Panc1 (cell line): Measurements from ENCODE around the gene HYAL2. TPM values are rescaled to one million over a fixed set of nuclear protein-coding genes. Genes with fewer than 3 reads are reported as not detected.

ENCODE experiments used
- ATAC-seq: fragments of 200-7000 bp; cut with Tn5 transposase; 2 replicates; pipeline ENCODE4 v1.9.1; 2020; ENCODE audit warnings: mild to moderate bottlenecking, moderate library complexity
- BruUV-seq: library from RNA; stranded (reverse); fragments of 400-500 nt; replicated peaks from 2 replicates; lab custom pipeline; 2021; lab: Mats Ljungman, UMichigan
- CTCF ChIA-PET: fragments of 300-600 bp; sonication (Branson Sonifier 250); formaldehyde crosslinking; loops from one replicate; lab custom pipeline; 2022; ENCODE audit warnings: antibody characterized with exemption; lab: Charles Lee
- POLR2A ChIA-PET: fragments of 300-600 bp; sonication (Branson Sonifier 250); formaldehyde crosslinking; loops from one replicate; lab custom pipeline; 2022; ENCODE audit warnings: antibody characterized with exemption; lab: Charles Lee
- DNase-seq: peaks from one replicate; pipeline ENCODE4 v3.0.0-alpha.2; 2010; ENCODE audit warnings: low read depth, low spot score
- H3K27ac ChIP-seq: 2 replicates; pipeline ENCODE4 v1.5.1; 2011; ENCODE audit warnings: mild to moderate bottlenecking, low read length, inconsistent platforms
- H3K27me3 ChIP-seq: fragments of 200-500 bp; sonication (Bioruptor generic); 2 replicates; pipeline ENCODE4 v1.6.0; 2014; ENCODE audit warnings: low read length, inconsistent platforms; ENCODE audit not compliant: control insufficient read depth, insufficient read depth
- H3K36me3 ChIP-seq: fragments of 200-500 bp; sonication (Bioruptor generic); 2 replicates; pipeline ENCODE4 v1.5.1; 2014; ENCODE audit warnings: inconsistent platforms, mild to moderate bottlenecking, low read length, moderate library complexity; ENCODE audit not compliant: control insufficient read depth, insufficient read depth
- H3K4me1 ChIP-seq: 2 replicates; pipeline ENCODE4 v1.5.1; 2011; ENCODE audit warnings: inconsistent platforms, mild to moderate bottlenecking, low read length, moderate library complexity; ENCODE audit not compliant: control insufficient read depth, insufficient read depth
- H3K4me3 ChIP-seq, 2 experiments: 2 replicates each; pipeline ENCODE4 v1.5.1; 2011 to 2012; ENCODE audit warnings: low read depth in 2 of 2, low read length in 2 of 2, mild to moderate bottlenecking in 2 of 2, inconsistent platforms in 1 of 2, moderate library complexity in 1 of 2
- H3K9me3 ChIP-seq: fragments of 200-500 bp; sonication (Bioruptor generic); 2 replicates; pipeline ENCODE4 v1.5.1; 2014; ENCODE audit warnings: low read depth, mild to moderate bottlenecking, inconsistent platforms, low read length, moderate library complexity; ENCODE audit not compliant: control insufficient read depth, insufficient read depth
- CTCF ChIP-seq: fragments of 450-650 bp; IDR thresholded peaks from 2 replicates; pipeline ENCODE4 v1.5.1; 2017; ENCODE audit warnings: mild to moderate bottlenecking
- POLR2AphosphoS5 ChIP-seq: IDR thresholded peaks from 2 replicates; pipeline ENCODE4 v1.6.1; 2012; ENCODE audit warnings: mild to moderate bottlenecking, low read depth, low read length, moderate library complexity
- REST ChIP-seq, 2 experiments: IDR thresholded peaks; 2 replicates each; pipeline ENCODE4 v1.6.1; 2011 to 2012; ENCODE audit warnings: low read depth in 2 of 2, control low read depth in 1 of 2, low read length in 1 of 2, mild to moderate bottlenecking in 1 of 2, moderate library complexity in 1 of 2; ENCODE audit not compliant: insufficient read depth in 1 of 2
- SIN3A ChIP-seq: IDR thresholded peaks from 2 replicates; pipeline ENCODE4 v1.6.1; 2012; ENCODE audit warnings: low read depth, mild to moderate bottlenecking, low read length, moderate library complexity, borderline replicate concordance; ENCODE audit not compliant: insufficient read depth
- TCF7L2 ChIP-seq: IDR thresholded peaks from 2 replicates; pipeline ENCODE4 v1.6.1; 2011; ENCODE audit warnings: mild to moderate bottlenecking, low read depth, low read length, inconsistent platforms
- in situ Hi-C: cut with HindIII; loops from 2 replicates; pipeline ENCODE4 v1.10.0; 2016; ENCODE audit warnings: low sequenced_read_pairs, low pct_unique_long_range_greater_than_20kb
- intact Hi-C: fragments of 100-400 bp; cut with micrococcal nuclease; formaldehyde crosslinking; loops from one replicate; pipeline ENCODE4 v1.10.0; 2022; ENCODE audit not compliant: unreplicated experiment
- total RNA-seq: library from RNA; stranded (reverse); gene quantifications from one replicate; pipeline ENCODE4 v1.2.1, GENCODE V29; 2021; ENCODE audit not compliant: unreplicated experiment

The HYAL2 gene
- total RNA-seq, 1 experiment from 2014 or later = 41.5 TPM

DNA sequence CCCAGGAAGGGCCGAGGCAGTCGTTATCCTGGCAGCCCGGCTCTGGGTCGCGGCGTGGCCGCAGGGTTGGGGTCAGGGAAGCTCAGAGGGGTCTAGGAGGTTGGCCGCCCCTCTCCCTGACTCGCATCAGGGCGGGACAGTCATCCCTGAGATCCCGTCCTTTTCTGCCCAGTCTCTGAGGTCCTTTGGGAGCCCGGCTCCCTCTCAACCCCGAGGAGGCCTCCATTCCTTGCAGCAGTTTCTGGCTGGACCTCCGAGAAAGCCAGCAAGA lies 495 bp downstream of the HYAL2 start:
- H3K27ac ChIP-seq = peak overlapping the region; percentile 92

DNA sequence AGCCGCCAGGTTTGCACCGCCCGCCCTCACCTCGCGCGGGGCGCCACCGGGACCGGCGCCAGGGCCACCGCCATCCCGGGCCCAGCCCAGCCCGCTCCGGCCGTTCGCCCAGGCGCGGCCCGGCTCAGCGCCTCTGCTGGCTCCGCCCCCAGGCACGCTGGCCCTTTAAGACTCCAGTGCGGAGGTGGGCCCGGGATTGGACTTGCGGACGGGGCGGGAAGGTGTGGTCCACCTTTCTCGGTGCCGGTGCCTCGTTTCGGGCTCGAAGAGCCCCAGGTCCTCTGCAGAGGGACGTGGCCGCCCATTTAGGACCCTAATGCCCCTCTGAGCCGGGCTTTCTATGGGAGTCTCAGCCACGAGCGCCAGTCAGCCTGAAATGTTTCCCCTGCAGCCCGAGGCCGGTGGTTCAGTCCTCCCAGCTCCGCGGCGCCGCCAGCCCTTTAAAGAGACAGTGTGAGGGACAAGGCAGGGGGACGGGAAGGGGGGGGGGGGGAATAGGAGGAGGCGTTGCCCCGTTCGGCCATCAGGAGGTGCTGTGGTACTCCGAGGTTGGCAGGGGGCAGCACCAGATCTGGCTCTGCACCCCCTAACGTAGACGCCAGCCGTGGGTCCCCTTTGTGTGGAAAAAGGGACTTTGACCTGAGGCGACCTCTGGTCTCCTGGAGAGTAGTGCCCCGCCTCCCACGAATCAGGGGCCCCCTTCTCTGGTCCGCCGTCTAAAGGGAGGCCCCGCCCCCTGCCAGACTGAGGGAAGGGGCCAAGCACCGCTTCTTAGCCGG lies 1.0 kb downstream of the HYAL2 start:
- peaks cover 23% of the 10 kb centered on the region for H3K4me1 ChIP-seq
- no peaks in the 10 kb centered on the region for H3K27me3 ChIP-seq
- intact Hi-C loops (no loop called here), in situ Hi-C loops (no loop called here)
- ATAC-seq = peak; percentile 91
- no TSS peak for BruUV-seq
- ChIA-PET CTCF (interaction anchor here (0.6 kb wide), 4 partner anchors 28 to 1617 kb away, joined by 3 to 9 read pairs (median 3); no protein-coding TSS in a partner anchor), POLR2A (no interaction called here)
- peak overlapping the region; percentile 82 to 93 for H3K4me3 ChIP-seq
- H3K9me3 ChIP-seq = no peaks in the 10 kb centered on the region
- H3K27ac ChIP-seq = peak overlapping the region; percentile 92
- TF ChIP-seq SIN3A (no peak), POLR2AphosphoS5 (peak; percentile 65; the same call in 1 of the 2 replicates), CTCF (peak; percentile 78)
- no peaks in the 10 kb centered on the region; the same call in 1 of the 2 replicates for H3K36me3 ChIP-seq
- no peak for DNase-seq

More for the DNA sequence above, 495 bp downstream of the HYAL2 start:
- Histone ChIP-seq H3K27me3 (no peaks in the 10 kb centered on the region), H3K9me3 (no peaks in the 10 kb centered on the region), H3K4me1 (peaks cover 27% of the 10 kb centered on the region), H3K36me3 (no peaks in the 10 kb centered on the region; the same call in 1 of the 2 replicates), H3K4me3 (peak overlapping the region; percentile 82 to 93)
- POLR2A ChIA-PET = no interaction called here
- in situ Hi-C loops (no loop called here), intact Hi-C loops (no loop called here)
- no TSS peak for BruUV-seq
- ATAC-seq (0 out of 2 replicates have a peak, but pooled peaks have one; percentile 2), DNase-seq (no peak)
- TF ChIP-seq CTCF (no peak), POLR2AphosphoS5 (no peak)
- CTCF ChIA-PET = no interaction called here

GRCh38 chr3:50320853-50321335 lies 1.7 kb downstream of the HYAL2 start:
- no TSS peak for BruUV-seq
- TF ChIP-seq REST (IDR thresholded peaks at IDR 0.05; ENCODE audit: insufficient read depth in 1 of 2, low read depth in 2 of 2, low read length in 1 of 2) = no peak
- no peak for TF ChIP-seq TCF7L2
- no peak for TF ChIP-seq SIN3A
- TF ChIP-seq CTCF = no peak
- TF ChIP-seq POLR2AphosphoS5 = no peak
- Histone ChIP-seq H3K9me3 (no peaks in the 10 kb centered on the region), H3K4me1 (peaks cover 23% of the 10 kb centered on the region), H3K27ac (peak overlapping the region; percentile 92), H3K36me3 (no peaks in the 10 kb centered on the region; the same call in 1 of the 2 replicates), H3K27me3 (no peaks in the 10 kb centered on the region), H3K4me3 (peak overlapping the region; percentile 82 to 93)
- in situ Hi-C loops (no loop called here), intact Hi-C loops (no loop called here)
- POLR2A ChIA-PET = no interaction called here
- no peak for DNase-seq
- ATAC-seq = peak; percentile 66
- CTCF ChIA-PET = interaction anchor here (0.6 kb wide), 4 partner anchors 27 to 1617 kb away, joined by 3 to 9 read pairs (median 3); no protein-coding TSS in a partner anchor
